Activated CD4-positive, CD25-positive, alpha-beta regulatory T cell (primary cell): Measurements from ENCODE around the gene DRG2.

Experiments
- DNase-seq, 4 experiments: peaks; one replicate each; lab custom pipeline; 2025; lab: John Stamatoyannopoulos, UW

The DRG2 gene

GRCh38 chr17:18143044-18143936, 55.5 kb downstream of the DRG2 start:
- no peak for DNase-seq

GRCh38 chr17:18144261-18144660, 56.5 kb downstream of the DRG2 start:
- no peak for DNase-seq

- no peak for DNase-seq
Observed at GRCh38 chr17:18144855-18145254, 57.1 kb downstream of the DRG2 start.

- no peak for DNase-seq
Observed at GRCh38 chr17:18145811-18146210, 58.1 kb downstream of the DRG2 start.

- DNase-seq: no peak
Observed at GRCh38 chr17:18146259-18146658, 58.5 kb downstream of the DRG2 start.

- no peak for DNase-seq
Observed at GRCh38 chr17:18146980-18147379, 59.2 kb downstream of the DRG2 start.

- DNase-seq: no peak
Observed at GRCh38 chr17:18148586-18148985, 60.8 kb downstream of the DRG2 start.

- no peak for DNase-seq
Observed at GRCh38 chr17:18151290-18151689, 63.5 kb downstream of the DRG2 start.

- DNase-seq: no peak
Observed at GRCh38 chr17:18155179-18155578, 67.4 kb downstream of the DRG2 start.

- no peak for DNase-seq
Observed at GRCh38 chr17:18156171-18156975, 68.6 kb downstream of the DRG2 start.

GRCh38 chr17:18156976-18157280, 69.2 kb downstream of the DRG2 start:
- no peak for DNase-seq
